Tibial nerve (tissue), 3 donors: ENCODE measurements around the gene OVCH2.

Source experiments
- CTCF ChIP-seq, 5 experiments: fragments of 200-600 bp in 3 of 5; fragments of 450-650 bp in 2 of 5; sonication (generic) in 3 of 5; IDR thresholded peaks; one replicate each; pipeline ENCODE4 v1.5.1; 2016 to 2019; ENCODE audit warnings: antibody characterized with exemption in 5 of 5, mild to moderate bottlenecking in 3 of 5, moderate library complexity in 2 of 5
- POLR2A ChIP-seq, 2 donors: fragments of 450-650 bp; IDR thresholded peaks; one replicate each; pipeline ENCODE4 v1.6.1; 2017; ENCODE audit warnings: antibody characterized with exemption in 2 of 2, mild to moderate bottlenecking in 2 of 2, moderate library complexity in 2 of 2

- TF ChIP-seq CTCF (IDR thresholded peaks at IDR 0.05) (no peak), POLR2A (IDR thresholded peaks at IDR 0.05) (no peak)
These were observed 32.4 kb downstream of the OVCH2 start for GRCh38 chr11:7673724-7674434.
